Psoas muscle (tissue), 8 donors: ENCODE data around the gene ELMO1. TPM values are rescaled to one million over a fixed set of nuclear protein-coding genes. Genes with fewer than 3 reads are reported as not detected.

Experiments
- ATAC-seq, 4 donors: fragments of 200-7000 bp; cut with Tn5 transposase; one replicate each; pipeline ENCODE4 v1.9.1; 2020; ENCODE audit warnings: moderate library complexity in 3 of 4, mild to moderate bottlenecking in 2 of 4
- DNase-seq, 2 donors: peaks; one replicate each; pipeline ENCODE4 v3.0.0-alpha.2; 2020
- H3K27ac ChIP-seq: fragments of 200-600 bp; one replicate; pipeline ENCODE4 v1.8.0; 2022
- H3K27me3 ChIP-seq, 3 donors: fragments of 200-600 bp in 1 of 3; one replicate each; pipeline versions ENCODE4 v1.6.1 to v1.8.0; 2013 to 2022; ENCODE audit warnings: low read length in 2 of 3, mild to moderate bottlenecking in 2 of 3, moderate library complexity in 1 of 3; ENCODE audit not compliant: insufficient read depth in 3 of 3
- H3K36me3 ChIP-seq, 2 donors: fragments of 200-600 bp in 1 of 2; one replicate each; pipeline versions ENCODE4 v1.6.1 to v1.8.0; 2013 to 2022; ENCODE audit warnings: low read depth in 1 of 2, mild to moderate bottlenecking in 1 of 2, moderate library complexity in 1 of 2; ENCODE audit not compliant: insufficient read depth in 1 of 2
- H3K4me1 ChIP-seq: fragments of 200-600 bp; one replicate; pipeline ENCODE4 v1.8.0; 2022
- H3K4me3 ChIP-seq: fragments of 200-600 bp; one replicate; pipeline ENCODE4 v1.8.0; 2022; ENCODE audit warnings: mild to moderate bottlenecking
- H3K9me3 ChIP-seq: fragments of 200-600 bp; one replicate; pipeline ENCODE4 v1.8.0; 2022
- CTCF ChIP-seq: fragments of 200-600 bp; IDR thresholded peaks from one replicate; pipeline ENCODE4 v1.8.0; 2022; ENCODE audit warnings: antibody characterized with exemption
- WGBS, 3 donors: extraction: QIAGEN DNeasy Blood & Tissue Kit; methylation state at CpG; one replicate each; pipeline versions ENCODE4 v1.1.6 to v1.1.7; 2013; 5-methylcytosine and 5-hydroxymethylcytosine counted together
- intact Hi-C, 2 donors: fragments of 100-400 bp; cut with DNase I; formaldehyde crosslinking; loops; one replicate each; pipeline versions ENCODE4 v1.11.0 to v1.14.2; 2022
- polyA plus RNA-seq, 3 donors: library from polyadenylated mRNA; stranded (reverse); fragments of 200-250 nt; gene quantifications; one replicate each; pipeline ENCODE4 v1.2.3, GENCODE V29; 2013
- total RNA-seq, 4 donors: library from RNA; stranded (reverse); fragmentation: NEBNext Ultra II Directional in 2 of 4; extraction: Animal tissue kit (Norgen Biotek cat#: 25700) in 2 of 4; gene quantifications; one replicate each; pipeline versions ENCODE4 v1.2.1 to v1.2.4, GENCODE V29; 2021 to 2023
- donor health status: healthy with polysubstance abuse.
- donor health status: DM: no; HTN: no; CAD: no; lungs with moderate emphysema.
- donor health status: Bipolar disorder and iron deficiency.
- donor health status: healthy.
- donor health status: DM: yes; HTN: yes; CAD: no.
- donor health status: DM: no; HTN: no; CAD: no.
- donor health status: DM: no; HTN: no; CAD: no.
- donor health status: DM: yes; HTN: yes; CAD: no.

Gene ELMO1
- total and polyA plus RNA-seq, 7 donors: 2.8 to 8.1 (median 6.9) TPM

- intact Hi-C loops: loop anchor here in 1 of 2 donors (10.0 kb wide), 1 partner anchor 598 kb away; no protein-coding TSS in a partner anchor
- WGBS, 3 donors: 57 to 66% (median 64%) methylated on average over 1 of the region's 1 CpG
These were observed 211.8 kb downstream of the ELMO1 start for GRCh38 chr7:37236906-37237305.

DNA sequence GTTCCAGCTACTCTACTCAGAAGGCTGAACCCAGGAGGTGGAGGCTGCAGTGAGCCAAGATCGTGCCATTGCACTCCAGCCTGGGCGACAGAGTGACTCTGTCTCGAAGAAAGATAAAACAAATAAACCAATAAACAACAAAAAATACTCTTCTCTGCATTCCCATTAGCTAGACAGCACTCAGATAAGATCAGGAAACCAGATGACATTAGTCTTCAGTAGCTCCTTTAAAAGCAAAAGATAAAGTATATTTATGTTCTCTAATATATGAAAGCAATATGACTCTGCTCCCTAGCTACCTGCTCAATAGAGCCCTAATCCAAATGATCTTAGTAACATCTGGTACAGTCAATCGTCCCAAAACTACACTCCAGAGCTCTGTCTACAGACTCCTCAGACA, 212.9 kb downstream of the ELMO1 start:
- intact Hi-C loops: loop anchor here in 1 of 2 donors (10.0 kb wide), 1 partner anchor 599 kb away; no protein-coding TSS in a partner anchor
- Histone ChIP-seq H3K4me1 (no peaks in the 10 kb centered on the region), H3K27me3 (no peaks in the 10 kb centered on the region), H3K36me3 (no peaks in the 10 kb centered on the region), H3K27ac (no peak overlapping the region), H3K4me3 (no peak overlapping the region), H3K9me3 (no peaks in the 10 kb centered on the region)
- WGBS, 3 donors: 74 to 87% (median 79%) methylated on average over 4 of the region's 4 CpGs
- DNase-seq: no peak
- no peak for ATAC-seq
- TF ChIP-seq CTCF: no peak

More at GRCh38 chr7:37236906-37237305, 211.8 kb downstream of the ELMO1 start:
- Histone ChIP-seq H3K4me1 (no peaks in the 10 kb centered on the region), H3K27me3 (no peaks in the 10 kb centered on the region), H3K36me3 (no peaks in the 10 kb centered on the region), H3K9me3 (no peaks in the 10 kb centered on the region), H3K27ac (no peak overlapping the region), H3K4me3 (no peak overlapping the region)
- no peak for DNase-seq
- ATAC-seq: no peak
- TF ChIP-seq CTCF: no peak

GRCh38 chr7:37234928-37235327, 213.7 kb downstream of the ELMO1 start:
- DNase-seq (no peak), ATAC-seq (no peak)
- no peaks in the 10 kb centered on the region for H3K9me3 ChIP-seq
- intact Hi-C loops: loop anchor here in 1 of 2 donors (10.0 kb wide), 1 partner anchor 600 kb away; no protein-coding TSS in a partner anchor
- 22 to 27% (median 24%) methylated on average over 1 of the region's 1 CpG for WGBS, 3 donors
- no peaks in the 10 kb centered on the region for H3K36me3 ChIP-seq
- no peaks in the 10 kb centered on the region for H3K4me1 ChIP-seq
- H3K4me3 ChIP-seq: no peak overlapping the region
- no peaks in the 10 kb centered on the region for H3K27me3 ChIP-seq
- peak; percentile 36 for TF ChIP-seq CTCF
- H3K27ac ChIP-seq: no peak overlapping the region

GRCh38 chr7:37234334-37234733, 214.3 kb downstream of the ELMO1 start:
- intact Hi-C loops: loop anchor here in 1 of 2 donors (10.0 kb wide), 1 partner anchor 600 kb away; no protein-coding TSS in a partner anchor
- ATAC-seq (no peak), DNase-seq (no peak)
- WGBS, 3 donors: 64 to 72% (median 69%) methylated on average over 3 of the region's 3 CpGs
- no peaks in the 10 kb centered on the region for H3K27me3 ChIP-seq
- H3K36me3 ChIP-seq: no peaks in the 10 kb centered on the region
- H3K27ac ChIP-seq: no peak overlapping the region
- H3K4me3 ChIP-seq: no peak overlapping the region
- no peaks in the 10 kb centered on the region for H3K4me1 ChIP-seq
- TF ChIP-seq CTCF: no peak
- H3K9me3 ChIP-seq: no peaks in the 10 kb centered on the region

DNA sequence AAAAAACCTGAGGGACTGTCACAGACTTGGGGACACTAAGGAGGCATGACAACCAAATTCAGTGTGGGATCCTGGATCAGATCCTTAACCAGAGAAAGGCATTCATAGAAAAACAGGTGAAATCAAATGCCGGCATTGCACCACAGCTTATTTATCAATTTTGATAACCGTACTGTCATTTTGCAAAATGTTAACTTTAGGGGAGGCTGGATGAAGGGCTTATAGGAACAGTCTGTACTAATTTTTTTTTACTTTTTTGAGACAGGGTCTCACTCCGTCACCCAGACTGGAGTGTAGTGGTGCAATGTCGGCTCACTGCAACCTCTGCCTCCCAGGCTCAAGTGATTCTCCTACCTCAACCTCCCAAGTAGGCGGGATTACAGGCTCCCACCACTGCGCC, 217.1 kb downstream of the ELMO1 start:
- DNase-seq (no peak), ATAC-seq (no peak)
- H3K27me3 ChIP-seq: no peaks in the 10 kb centered on the region
- TF ChIP-seq CTCF: no peak
- no peaks in the 10 kb centered on the region for H3K36me3 ChIP-seq
- intact Hi-C loops: loop anchor here in 1 of 2 donors (10.0 kb wide), 1 partner anchor 603 kb away; no protein-coding TSS in a partner anchor
- no peaks in the 10 kb centered on the region for H3K9me3 ChIP-seq
- H3K27ac ChIP-seq: no peak overlapping the region
- H3K4me3 ChIP-seq: no peak overlapping the region
- H3K4me1 ChIP-seq: no peaks in the 10 kb centered on the region
- 96 to 99% (median 97%) methylated on average over 6 of the region's 6 CpGs for WGBS, 3 donors
